Stimulated activated memory B cell treated with anti-CD40 and anti-IgM and Interleukin-4, amounts not matched to agents 10 μg/mL and 1 μg/mL and 100 μg/mL, for 72 hours (primary cell): ENCODE data around the gene CD81.
"Not testable (repeated sequence)": the region's sequence is repeated elsewhere in the genome, so short reads cannot be mapped to it uniquely, and the experiment has no call there.

Experiments used
- ATAC-seq: fragments of 150-1000 bp; cut with Tn5 transposase; 2 replicates; pipeline ENCODE4 v1.10.0; 2021
- H3K27ac Mint-ChIP-seq: one replicate; pipeline ENCODE4 v1.8.0; 2022; ENCODE audit warnings: mild to moderate bottlenecking, mixed read lengths
- H3K27me3 Mint-ChIP-seq: one replicate; pipeline ENCODE4 v1.8.0; 2022; ENCODE audit warnings: mixed read lengths
- H3K36me3 Mint-ChIP-seq: one replicate; pipeline ENCODE4 v1.8.0; 2022; ENCODE audit warnings: mixed read lengths
- H3K4me1 Mint-ChIP-seq: one replicate; pipeline ENCODE4 v1.8.0; 2022; ENCODE audit warnings: mixed read lengths
- H3K4me3 Mint-ChIP-seq: one replicate; pipeline ENCODE4 v1.8.0; 2022; ENCODE audit warnings: mild to moderate bottlenecking, moderate library complexity, mixed read lengths
- H3K9me3 Mint-ChIP-seq: one replicate; pipeline ENCODE4 v1.8.0; 2022; ENCODE audit warnings: mixed read lengths

CD81 gene, protein sequence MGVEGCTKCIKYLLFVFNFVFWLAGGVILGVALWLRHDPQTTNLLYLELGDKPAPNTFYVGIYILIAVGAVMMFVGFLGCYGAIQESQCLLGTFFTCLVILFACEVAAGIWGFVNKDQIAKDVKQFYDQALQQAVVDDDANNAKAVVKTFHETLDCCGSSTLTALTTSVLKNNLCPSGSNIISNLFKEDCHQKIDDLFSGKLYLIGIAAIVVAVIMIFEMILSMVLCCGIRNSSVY

DNA sequence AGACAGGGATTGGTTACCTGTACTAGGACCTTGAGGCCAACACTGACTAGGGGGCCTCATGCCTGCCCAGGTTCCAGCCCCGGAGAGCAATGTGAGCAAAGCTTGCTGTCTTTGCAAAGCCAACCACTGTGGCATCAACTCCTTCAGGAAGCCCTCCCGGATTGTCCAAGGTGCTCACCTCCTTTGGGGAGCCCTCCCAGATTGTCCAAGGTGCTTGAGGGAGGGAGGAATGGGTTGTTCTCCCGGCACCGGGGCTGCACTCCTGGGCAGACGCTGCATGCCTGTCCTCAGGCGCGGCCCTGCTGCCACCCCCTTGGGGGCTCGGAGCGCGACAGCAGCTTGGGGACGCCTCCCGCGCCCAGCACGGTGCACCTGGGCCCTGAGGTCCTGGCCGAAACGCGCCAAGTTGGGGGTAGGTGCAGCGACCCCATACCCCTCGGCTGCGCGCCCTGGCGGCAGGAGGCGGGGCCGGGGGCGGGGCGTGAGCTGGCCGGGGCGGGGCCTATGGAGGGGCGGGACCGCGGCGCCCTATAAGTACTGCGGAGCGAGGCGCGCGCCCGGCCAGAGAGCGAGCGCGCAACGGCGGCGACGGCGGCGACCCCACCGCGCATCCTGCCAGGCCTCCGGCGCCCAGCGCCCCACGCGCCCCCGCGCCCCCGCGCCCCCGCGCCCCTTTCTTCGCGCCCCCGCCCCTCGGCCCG is at the start of gene CD81:
TSS of gene CD81 (plus strand) at position 560 of the 701 bp plus-strand sequence. CDS start 240 bp downstream, outside the sequence.
- H3K9me3 Mint-ChIP-seq: no peaks in the 10 kb centered on the region
- no peaks in the 10 kb centered on the region for H3K36me3 Mint-ChIP-seq
- H3K27ac Mint-ChIP-seq: peak within 1 kb of the TSS; percentile 91
- H3K4me1 Mint-ChIP-seq: peaks cover 46% of the 10 kb centered on the region
- peak within 1 kb of the TSS; percentile 88 for H3K4me3 Mint-ChIP-seq
- ATAC-seq: peak; percentile 84
- no peaks in the 10 kb centered on the region for H3K27me3 Mint-ChIP-seq

DNA sequence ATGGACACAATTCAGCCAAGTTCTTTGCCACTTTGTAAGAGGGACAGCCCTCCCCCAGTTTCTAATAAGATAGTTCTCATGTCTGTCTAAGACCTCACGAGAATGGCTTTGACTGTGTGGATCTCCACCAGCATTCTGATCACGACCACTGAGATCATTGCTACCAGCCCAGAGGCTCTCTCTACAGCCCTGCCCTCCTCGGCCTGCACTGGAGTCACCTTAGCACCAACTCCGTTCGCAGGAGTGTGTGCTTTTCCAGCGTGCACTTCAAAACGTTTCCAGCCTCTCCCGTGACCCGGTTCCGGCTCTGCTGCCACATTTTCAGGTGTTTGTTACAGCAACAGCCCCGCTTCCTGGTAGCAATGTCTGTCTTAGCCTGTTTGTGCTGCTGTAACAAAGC is 49.1 kb upstream of the CD81 start:
- no peak for ATAC-seq
- Mint-ChIP-seq H3K36me3 (peaks cover 7% of the 10 kb centered on the region), H3K4me1 (no peaks in the 10 kb centered on the region), H3K27me3 (peaks cover 25% of the 10 kb centered on the region), H3K27ac (no peak overlapping the region), H3K4me3 (no peak overlapping the region), H3K9me3 (peaks cover 11% of the 10 kb centered on the region)

DNA sequence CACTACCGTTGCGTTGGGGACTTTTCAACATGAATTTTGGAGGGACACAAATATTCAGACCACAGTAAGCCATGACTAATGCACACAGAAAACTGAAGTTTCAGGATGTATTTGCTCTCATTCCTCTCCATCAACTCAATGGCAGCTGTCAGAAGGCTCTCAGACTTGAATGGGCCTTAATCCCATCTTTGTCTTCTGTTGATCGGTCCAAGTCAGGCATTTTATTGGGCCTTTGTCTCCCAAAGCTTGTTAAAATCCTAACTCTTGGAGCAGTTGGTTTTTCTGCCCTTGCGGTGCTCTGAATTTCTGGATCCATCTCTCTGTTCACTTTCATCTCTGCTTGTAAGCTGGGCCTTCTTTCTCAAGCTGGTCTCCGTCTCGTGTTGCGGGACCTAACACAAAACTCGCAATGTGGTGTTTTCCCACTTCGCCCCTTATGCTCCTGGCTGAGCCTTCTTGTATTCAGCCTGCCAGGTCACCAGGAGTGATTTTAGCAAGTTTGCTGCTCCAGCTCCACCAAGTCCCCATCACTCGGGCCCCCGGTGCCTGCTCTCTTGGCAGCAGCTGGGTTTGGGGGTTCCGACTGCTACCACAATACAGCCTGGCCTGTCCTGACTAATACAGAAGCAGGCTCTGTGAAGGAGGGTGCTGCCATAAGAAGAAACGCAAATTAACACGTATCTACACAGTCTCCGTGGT is 48.3 kb upstream of the CD81 start:
- H3K4me1 Mint-ChIP-seq: no peaks in the 10 kb centered on the region
- peaks cover 11% of the 10 kb centered on the region for H3K9me3 Mint-ChIP-seq
- H3K36me3 Mint-ChIP-seq: peaks cover 7% of the 10 kb centered on the region
- no peak for ATAC-seq
- peaks cover 25% of the 10 kb centered on the region for H3K27me3 Mint-ChIP-seq
- no peak overlapping the region for H3K27ac Mint-ChIP-seq
- H3K4me3 Mint-ChIP-seq: no peak overlapping the region

DNA sequence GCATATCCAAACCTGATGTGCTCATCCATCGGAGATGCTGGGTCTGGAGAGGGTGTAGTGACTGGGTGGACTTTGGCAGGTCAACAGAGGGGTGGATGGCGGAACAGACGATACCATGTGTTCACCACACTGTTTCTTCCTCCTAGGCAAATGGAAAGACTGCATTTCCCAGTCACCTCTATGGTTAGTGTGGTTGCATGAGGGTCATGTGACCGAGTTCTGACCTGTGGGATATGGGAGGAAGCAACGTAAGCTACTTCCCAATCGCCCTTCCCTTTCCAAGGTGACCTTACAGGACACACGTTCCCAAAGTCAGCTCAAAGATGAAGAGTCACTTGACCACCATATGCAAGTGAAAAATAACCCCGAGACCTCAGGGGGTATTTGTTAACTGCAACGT is 47.6 kb upstream of the CD81 start:
- Mint-ChIP-seq H3K27ac (no peak overlapping the region), H3K27me3 (peaks cover 25% of the 10 kb centered on the region), H3K36me3 (peaks cover 7% of the 10 kb centered on the region), H3K9me3 (peaks cover 11% of the 10 kb centered on the region), H3K4me1 (no peaks in the 10 kb centered on the region), H3K4me3 (no peak overlapping the region)
- no peak for ATAC-seq

DNA sequence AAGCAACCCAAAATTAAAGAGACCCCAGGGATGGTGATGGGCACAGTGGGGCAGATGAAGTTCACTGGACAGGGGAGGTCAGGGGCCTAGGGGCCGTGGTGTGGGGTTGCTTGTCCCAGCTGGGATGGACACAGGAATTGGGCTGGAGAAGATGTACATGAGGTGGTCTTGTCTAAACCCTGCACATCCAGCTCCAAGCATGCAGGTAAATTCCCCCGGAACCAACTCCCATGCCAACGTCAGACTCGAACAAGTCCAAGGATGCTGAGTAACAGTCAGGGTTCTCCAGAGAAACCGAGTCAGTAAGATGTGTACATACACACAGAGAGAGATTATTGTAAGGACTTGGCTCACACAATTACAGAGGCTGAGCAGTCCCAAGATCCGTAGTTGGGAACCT is 46.4 kb upstream of the CD81 start:
- no peak for ATAC-seq
- H3K9me3 Mint-ChIP-seq: peaks cover 11% of the 10 kb centered on the region
- H3K27me3 Mint-ChIP-seq: peaks cover 30% of the 10 kb centered on the region
- peaks cover 7% of the 10 kb centered on the region for H3K36me3 Mint-ChIP-seq
- H3K4me3 Mint-ChIP-seq: no peak overlapping the region
- no peaks in the 10 kb centered on the region for H3K4me1 Mint-ChIP-seq
- H3K27ac Mint-ChIP-seq: no peak overlapping the region

DNA sequence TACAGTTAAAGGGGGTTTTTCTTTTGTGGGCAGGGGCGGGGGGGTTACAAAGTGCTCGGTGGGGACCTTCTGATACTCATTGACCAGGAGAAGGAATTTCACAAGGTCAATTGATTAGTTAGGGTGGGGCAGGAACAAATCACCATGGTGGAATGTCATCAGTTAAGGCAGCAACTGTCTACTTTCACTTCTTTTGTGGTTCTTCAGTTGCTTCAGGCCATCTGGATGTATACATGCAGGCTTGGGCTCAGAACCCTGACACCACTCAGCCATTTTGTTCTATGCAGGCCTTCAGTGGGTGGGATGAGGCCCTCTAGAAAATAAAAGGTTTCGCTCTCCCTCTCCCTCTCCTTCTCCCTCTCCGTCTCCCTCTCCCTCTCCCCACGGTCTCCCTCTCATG is 45.7 kb upstream of the CD81 start:
- H3K4me3 Mint-ChIP-seq: no peak overlapping the region
- peaks cover 7% of the 10 kb centered on the region for H3K36me3 Mint-ChIP-seq
- H3K27ac Mint-ChIP-seq: no peak overlapping the region
- H3K4me1 Mint-ChIP-seq: no peaks in the 10 kb centered on the region
- H3K27me3 Mint-ChIP-seq: peaks cover 37% of the 10 kb centered on the region
- ATAC-seq: no peak
- H3K9me3 Mint-ChIP-seq: peaks cover 11% of the 10 kb centered on the region

DNA sequence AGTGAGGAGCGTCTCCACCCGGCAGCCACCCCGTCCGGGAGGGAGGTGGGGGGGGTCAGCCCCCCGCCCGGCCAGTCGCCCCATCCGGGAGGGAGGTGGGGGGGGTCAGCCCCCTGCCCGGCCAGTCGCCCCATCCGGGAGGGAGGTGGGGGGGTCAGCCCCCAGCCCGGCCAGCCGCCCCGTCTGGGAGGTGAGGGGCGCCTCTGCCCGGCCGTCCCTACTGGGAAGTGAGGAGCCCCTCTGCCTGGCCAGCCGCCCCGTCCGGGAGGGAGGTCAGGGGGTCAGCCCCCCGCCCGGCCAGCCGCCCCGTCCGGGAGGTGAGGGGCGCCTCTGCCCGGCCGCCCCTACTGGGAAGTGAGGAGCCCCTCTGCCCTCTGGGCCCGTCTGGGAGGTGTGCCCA is 44.5 kb upstream of the CD81 start:
- not testable (repeated sequence) for ATAC-seq, H3K4me3 Mint-ChIP-seq, H3K4me1 Mint-ChIP-seq, H3K27ac Mint-ChIP-seq, H3K36me3 Mint-ChIP-seq
- Mint-ChIP-seq H3K9me3 (peaks cover 11% of the 10 kb centered on the region), H3K27me3 (peaks cover 43% of the 10 kb centered on the region)

DNA sequence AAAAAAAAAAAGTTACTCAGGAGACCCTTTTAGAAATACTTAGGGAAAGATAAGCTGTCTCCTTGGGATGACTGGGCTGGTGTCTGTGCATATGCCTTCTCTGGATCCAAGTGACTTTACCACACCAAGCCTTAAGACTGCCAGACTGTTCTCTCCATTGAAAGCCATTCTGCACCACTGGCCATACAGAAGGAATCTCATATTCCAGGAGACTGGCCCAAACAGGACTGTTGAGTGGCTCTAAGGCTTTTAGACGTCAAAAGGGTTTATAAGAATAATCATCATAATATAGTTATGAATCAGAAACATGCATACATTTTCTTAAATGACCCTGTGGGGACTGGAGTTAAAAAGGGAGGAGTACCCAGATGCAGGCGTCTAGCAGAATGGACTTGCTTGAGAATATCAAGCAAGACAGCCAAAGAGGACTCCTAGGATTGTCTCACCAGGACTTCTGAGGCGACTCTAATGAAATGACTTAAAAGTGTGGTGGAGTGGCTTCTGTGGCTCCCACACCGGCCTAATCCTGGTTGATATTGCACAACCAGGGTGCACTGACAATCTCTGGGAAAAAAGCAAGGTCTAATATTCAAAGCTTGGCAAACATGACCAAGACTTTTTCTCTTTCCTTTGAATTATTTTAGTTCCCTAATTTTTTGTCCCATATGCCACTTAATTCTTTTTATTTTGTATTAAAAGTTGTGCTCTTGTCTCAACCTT is 43.5 kb upstream of the CD81 start:
- not testable (repeated sequence) for H3K4me3 Mint-ChIP-seq, H3K4me1 Mint-ChIP-seq, ATAC-seq, H3K27ac Mint-ChIP-seq, H3K36me3 Mint-ChIP-seq
- peaks cover 43% of the 10 kb centered on the region for H3K27me3 Mint-ChIP-seq
- peaks cover 11% of the 10 kb centered on the region for H3K9me3 Mint-ChIP-seq

DNA sequence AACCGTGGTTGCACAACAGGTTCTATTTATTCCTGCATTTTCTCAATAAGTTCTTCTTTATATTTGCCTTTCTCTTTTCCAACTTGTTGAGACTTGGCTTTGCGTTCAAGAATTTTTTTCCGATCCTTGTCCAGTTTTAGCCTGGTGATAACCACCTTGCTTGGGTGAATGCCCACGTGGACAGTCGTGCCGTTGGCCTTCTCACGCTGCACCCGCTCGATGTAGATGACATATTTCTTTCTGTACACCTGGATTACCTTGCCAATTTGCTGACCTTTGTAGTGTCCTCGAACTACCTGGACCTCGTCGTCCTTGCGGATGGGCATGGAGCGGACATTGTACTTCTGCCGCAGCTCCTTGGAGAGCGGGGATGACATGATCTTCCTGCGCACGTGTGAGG is 41.8 kb upstream of the CD81 start:
- ATAC-seq, H3K36me3 Mint-ChIP-seq, H3K27ac Mint-ChIP-seq, H3K4me1 Mint-ChIP-seq, H3K4me3 Mint-ChIP-seq: not testable (repeated sequence)
- Mint-ChIP-seq H3K9me3 (peaks cover 11% of the 10 kb centered on the region), H3K27me3 (peaks cover 29% of the 10 kb centered on the region)

DNA sequence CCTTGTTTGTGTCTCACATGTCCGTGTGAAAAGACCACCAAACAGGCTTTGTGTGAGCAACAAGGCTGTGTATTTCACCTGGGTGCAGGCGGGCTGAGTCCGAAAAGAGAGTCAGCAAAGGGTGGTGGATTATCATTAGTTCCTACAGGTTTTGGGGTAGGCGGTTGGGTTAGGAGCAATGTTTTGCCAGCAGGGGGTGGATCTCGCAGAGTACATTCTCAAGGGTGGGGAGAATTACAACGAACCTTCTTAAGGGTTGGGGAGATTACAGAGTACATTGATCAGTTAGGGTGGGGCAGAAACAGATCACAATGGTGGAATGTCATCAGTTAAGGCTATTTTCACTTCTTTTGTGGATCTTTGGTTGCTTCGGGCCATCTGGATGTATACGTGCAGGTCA is 38.4 kb upstream of the CD81 start:
- ATAC-seq, H3K4me3 Mint-ChIP-seq, H3K36me3 Mint-ChIP-seq, H3K9me3 Mint-ChIP-seq, H3K27ac Mint-ChIP-seq, H3K4me1 Mint-ChIP-seq: not testable (repeated sequence)
- peaks cover 18% of the 10 kb centered on the region for H3K27me3 Mint-ChIP-seq

DNA sequence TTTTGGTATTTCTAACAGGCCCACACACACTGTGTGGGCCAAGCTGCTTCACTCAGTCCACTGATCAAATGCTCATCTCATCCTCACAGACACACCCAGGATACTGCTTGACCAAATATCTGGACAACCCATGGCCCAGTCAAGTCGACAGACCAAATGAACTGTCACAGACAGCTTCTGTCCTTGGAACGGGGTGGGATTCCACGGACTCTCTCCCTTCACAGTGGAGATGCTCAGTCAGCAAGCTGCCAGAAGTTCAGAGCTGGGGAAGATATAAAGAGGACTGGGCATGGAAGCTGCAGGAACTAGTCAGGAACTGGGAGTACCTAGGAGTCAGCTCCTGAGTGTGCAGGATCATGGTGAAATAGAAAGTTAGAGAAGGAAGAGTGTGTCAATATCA is 34.6 kb upstream of the CD81 start:
- no peak for ATAC-seq
- no peak overlapping the region for H3K4me3 Mint-ChIP-seq
- H3K4me1 Mint-ChIP-seq: no peaks in the 10 kb centered on the region
- no peak overlapping the region for H3K27ac Mint-ChIP-seq
- H3K9me3 Mint-ChIP-seq: peaks cover 4% of the 10 kb centered on the region
- peaks cover 5% of the 10 kb centered on the region for H3K36me3 Mint-ChIP-seq
- H3K27me3 Mint-ChIP-seq: no peaks in the 10 kb centered on the region

DNA sequence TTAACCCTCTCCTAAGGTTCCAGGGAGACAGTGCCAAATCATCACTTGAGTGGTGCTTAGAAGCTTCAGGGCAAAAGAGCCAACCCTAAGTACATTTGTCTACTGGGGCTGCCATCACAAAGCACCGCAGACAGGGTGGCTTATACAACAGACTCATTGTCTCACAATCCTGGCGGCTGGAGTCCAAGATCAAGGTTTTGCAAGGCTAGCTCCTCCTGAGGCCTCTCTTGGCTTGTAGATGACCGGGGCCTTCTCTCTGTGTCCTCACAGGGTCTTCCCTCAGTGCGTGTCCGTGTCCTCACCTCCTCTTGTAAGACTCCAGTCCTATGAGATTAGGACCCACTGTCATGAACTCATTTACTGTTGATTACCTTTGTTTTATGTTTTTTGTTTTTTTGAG is 34.1 kb upstream of the CD81 start:
- Mint-ChIP-seq H3K9me3 (peaks cover 4% of the 10 kb centered on the region), H3K4me1 (no peaks in the 10 kb centered on the region), H3K36me3 (peaks cover 5% of the 10 kb centered on the region), H3K4me3 (no peak overlapping the region), H3K27ac (no peak overlapping the region), H3K27me3 (no peaks in the 10 kb centered on the region)
- no peak for ATAC-seq

DNA sequence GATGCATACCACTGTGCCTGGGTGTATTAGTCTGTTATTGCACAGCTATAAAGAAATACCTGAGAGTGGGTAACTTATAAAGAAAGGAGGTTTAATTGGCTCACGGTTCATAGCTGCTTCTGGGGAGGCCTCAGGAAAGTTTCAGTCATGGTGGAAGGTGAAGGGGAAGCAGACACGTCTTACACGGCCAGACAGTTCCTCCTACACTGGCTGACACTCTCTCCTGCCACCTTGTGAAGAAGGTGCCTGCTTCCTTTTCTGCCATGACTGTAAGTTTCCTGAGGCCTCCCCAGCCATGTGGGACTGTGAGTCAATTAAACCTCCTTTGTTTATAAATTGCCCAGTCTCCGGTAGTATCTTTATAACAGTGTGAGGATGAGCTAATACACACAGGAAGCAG is 33.6 kb upstream of the CD81 start:
- no peaks in the 10 kb centered on the region for H3K27me3 Mint-ChIP-seq
- H3K9me3 Mint-ChIP-seq: peaks cover 7% of the 10 kb centered on the region
- H3K36me3 Mint-ChIP-seq: peaks cover 10% of the 10 kb centered on the region
- H3K27ac Mint-ChIP-seq: no peak overlapping the region
- H3K4me3 Mint-ChIP-seq: no peak overlapping the region
- no peaks in the 10 kb centered on the region for H3K4me1 Mint-ChIP-seq
- ATAC-seq: no peak

DNA sequence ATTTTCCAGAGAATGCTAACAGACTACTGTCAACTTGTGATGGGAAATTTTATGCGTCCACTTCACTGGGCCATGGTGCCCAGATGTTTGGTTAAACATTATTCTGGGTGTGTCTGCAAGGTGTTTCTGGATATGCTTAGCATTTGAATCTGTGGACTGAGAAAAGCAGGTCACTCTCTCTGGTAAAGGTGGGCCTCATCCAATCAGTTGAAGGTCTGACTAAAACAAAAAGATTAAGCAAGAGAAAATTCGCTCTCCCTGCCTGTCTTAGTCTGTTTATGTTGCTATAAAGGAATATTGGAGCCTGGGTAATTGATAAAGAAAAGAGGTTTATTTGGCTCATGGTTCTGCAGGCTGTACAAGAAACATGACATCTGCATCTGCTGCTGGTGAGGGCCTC is 32.1 kb upstream of the CD81 start:
- Mint-ChIP-seq H3K4me3 (no peak overlapping the region), H3K9me3 (peaks cover 13% of the 10 kb centered on the region), H3K27ac (no peak overlapping the region), H3K27me3 (no peaks in the 10 kb centered on the region), H3K4me1 (no peaks in the 10 kb centered on the region), H3K36me3 (peaks cover 21% of the 10 kb centered on the region)
- ATAC-seq: no peak

DNA sequence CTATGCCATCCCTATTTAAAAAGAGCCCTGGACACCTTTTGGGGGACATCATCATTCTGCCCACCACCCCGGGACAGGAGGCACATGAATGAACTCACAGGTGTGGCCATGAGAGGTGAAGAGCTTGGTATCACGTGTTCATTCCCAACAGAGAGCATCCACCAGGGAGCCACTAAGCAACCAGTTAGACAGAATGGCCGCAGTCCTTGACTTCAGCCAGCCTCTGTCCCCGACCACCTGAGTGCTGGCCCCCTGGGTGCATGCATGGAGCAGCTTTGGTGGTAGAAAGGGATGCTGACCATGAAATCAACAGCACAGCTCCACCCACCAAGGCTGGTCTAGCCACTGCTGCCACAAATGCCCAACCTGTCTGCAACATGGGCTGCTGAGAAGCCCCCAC is 31.1 kb upstream of the CD81 start:
- Mint-ChIP-seq H3K36me3 (peaks cover 21% of the 10 kb centered on the region), H3K27ac (no peak overlapping the region), H3K4me1 (no peaks in the 10 kb centered on the region), H3K9me3 (peaks cover 13% of the 10 kb centered on the region), H3K4me3 (no peak overlapping the region), H3K27me3 (no peaks in the 10 kb centered on the region)
- ATAC-seq: no peak
